Inferior parietal cortex (tissue), 1 donor: ENCODE results near the gene C17orf58.
"Not testable (repeated sequence)": the region's sequence is repeated elsewhere in the genome, so short reads cannot be mapped to it uniquely, and the experiment has no call there.

Experiments
- DNase-seq: peaks from one replicate; pipeline ENCODE4 v3.0.0-alpha.2; 2016; ENCODE audit errors: extremely low spot score

Gene C17orf58

GRCh38 chr17:68004201-68004600 lies 7.9 kb upstream of the C17orf58 start:
- no peak for DNase-seq

- DNase-seq: no peak
Observed at GRCh38 chr17:67999291-67999911, 3.1 kb upstream of the C17orf58 start.

- no peak for DNase-seq
Observed at GRCh38 chr17:67998466-67998865, 2.2 kb upstream of the C17orf58 start.

GRCh38 chr17:67995570-67996263 lies 552 bp downstream of the C17orf58 start:
- peak; percentile 11 for DNase-seq

DNA sequence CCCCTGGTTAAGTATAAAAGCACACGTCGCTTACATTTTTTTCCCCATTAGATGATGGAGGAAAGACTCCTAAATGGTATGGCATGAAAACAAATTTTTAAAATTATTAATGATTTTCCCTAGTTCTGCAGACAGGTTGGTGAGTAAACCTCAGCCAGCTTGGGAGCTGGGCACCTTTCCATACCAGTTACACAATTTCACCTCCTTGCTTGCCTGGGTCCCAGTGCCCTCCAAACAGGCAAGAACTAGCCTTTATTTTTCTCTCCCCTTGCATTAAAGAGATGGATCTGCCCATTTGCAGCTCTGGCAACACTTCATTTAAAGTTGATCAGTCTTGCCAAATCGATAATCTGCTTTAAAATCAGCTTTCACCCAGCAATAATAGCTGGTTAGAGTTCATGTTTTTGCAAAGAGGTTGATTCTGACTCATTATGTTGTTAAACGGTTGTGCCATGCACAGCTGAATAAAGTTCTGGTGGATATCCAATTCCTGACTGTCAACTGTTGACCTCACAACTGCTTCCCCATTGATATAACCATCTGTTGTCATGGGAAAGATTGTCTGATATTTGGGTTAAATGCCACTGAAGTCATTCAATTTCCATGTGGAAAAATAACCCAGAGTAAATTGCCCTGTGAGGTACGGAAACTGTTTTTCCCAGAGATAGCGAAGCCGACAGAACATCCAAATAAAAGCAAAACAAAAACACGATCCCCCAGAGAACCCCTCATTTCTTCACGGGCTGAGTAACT lies 1.3 kb downstream of the C17orf58 start:
- peak; percentile 38 for DNase-seq

- DNase-seq: no peak
Observed at GRCh38 chr17:67993998-67994361, 2.3 kb downstream of the C17orf58 start.

DNA sequence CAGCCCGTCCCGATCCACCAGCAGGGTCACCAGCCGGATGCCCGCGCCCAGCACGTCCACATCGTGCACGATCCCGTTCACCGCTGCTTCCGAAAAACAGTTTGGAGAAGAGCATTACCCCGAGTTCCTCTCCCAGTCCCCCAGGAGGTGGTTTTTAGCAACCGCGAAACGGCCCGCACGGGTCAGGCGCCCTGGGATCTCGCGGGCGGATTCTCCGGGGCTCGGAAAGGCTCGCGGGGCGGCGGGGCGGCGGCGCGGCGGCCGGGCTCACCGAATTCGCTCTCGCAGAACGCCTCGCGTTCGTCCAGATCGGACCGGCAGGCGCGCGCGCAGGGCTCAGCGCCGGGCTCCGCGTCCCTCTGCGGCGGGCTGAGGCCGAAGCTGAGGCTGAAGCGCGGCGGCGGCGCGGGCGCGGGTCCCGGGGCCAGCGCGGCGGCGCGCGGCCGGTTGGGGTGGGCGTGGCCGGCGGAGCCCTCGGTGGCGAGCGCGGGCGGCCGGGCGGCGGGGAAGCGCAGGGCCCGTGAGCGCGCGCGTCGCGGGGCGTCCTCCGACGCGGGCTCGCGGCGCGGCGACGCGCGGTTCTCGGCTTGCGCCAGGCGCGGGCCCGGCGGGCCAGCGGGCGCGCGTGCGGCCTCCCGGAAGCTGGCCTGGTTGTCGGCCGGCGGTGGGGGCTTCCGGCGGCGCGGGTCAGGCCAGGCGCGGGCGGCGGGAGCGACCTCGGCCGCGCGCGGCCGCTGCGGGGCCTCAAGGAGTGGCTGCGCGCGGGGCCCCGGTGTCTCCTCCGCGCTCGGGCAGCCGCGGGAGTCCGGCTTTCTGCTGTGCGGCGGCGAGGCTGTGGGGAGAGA lies 2.9 kb downstream of the C17orf58 start:
- DNase-seq: peak; percentile 67

GRCh38 chr17:67992548-67993152 lies 3.6 kb downstream of the C17orf58 start:
- no peak for DNase-seq

GRCh38 chr17:67990909-67991308 lies 5.4 kb downstream of the C17orf58 start:
- no peak for DNase-seq

DNA sequence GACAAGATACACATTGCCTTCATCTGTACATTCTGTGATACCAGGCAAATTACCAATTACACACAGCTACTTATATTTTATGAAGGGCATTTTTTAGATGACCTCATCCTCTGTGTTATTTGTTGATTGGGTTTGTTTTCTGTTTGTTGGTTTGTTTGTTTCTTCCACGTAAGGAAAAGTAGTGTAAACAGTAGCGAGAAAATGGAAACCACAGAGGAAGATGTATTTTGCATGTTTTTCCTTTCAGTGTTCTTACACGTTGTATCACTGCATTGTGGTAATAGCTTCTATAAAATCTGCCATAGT lies 12.9 kb downstream of the C17orf58 start:
- no peak for DNase-seq

DNA sequence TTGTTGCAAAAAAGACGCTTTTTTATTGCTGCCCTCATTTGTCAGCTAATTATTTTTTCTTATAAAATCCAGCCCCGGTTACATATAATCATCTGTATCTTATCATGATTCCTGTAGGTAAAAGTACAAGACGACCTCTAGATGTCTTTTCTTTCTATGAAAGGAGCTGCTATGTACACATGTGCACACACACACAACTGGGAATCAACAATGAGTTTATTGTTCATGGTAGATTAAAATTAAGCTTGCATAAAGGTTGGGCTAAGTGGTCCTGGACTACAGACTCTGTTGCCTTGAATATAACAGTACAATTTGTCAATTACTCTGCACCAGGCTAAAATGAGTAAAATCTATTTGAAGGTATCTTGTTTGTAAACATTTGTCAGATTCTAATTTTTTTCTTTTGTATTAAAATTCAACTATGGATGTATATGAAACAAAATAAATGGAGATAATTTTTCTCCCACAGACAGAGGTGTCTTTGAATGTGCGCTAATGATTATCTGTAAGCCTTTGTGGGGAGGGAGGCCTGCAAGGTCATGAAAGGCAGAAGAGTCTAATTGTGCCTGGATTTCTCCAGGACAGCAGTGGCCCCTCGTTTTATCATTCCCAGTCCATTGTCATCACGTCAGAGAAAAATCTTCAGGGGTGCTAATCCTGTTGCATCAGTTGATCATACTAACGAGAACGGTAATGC lies 13.4 kb downstream of the C17orf58 start:
- DNase-seq: no peak

DNA sequence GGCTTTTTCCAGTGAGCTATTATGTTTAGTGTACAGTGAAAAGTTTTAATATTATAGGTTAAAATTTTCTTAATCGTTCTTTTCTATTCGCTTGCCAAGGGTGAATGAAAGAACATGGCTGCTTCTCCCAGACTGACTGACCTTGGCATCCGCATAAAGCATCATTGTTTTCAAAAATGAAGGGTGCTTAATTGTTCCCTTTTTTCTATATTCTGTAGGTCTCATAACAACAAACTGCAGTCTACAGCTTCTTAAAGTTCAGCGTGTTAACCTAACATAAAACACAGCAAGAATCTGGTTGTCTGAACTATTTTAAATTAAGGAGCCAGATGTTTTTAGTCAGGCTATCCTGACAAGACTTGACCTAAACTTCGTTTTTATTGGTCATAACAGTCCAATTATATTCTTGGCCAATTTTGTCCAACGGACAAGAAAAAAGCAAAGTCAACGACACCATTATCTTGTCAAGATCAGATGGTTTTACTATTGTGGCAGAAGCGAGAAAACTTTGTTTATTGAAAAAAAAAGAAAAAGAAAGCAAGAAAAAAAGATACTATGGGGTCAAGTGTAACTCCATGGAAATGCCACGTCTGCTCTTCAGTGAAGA lies 14.1 kb downstream of the C17orf58 start:
- DNase-seq: peak; percentile 43

GRCh38 chr17:67980883-67981282 lies 15.4 kb downstream of the C17orf58 start:
- DNase-seq: not testable (repeated sequence)

DNA sequence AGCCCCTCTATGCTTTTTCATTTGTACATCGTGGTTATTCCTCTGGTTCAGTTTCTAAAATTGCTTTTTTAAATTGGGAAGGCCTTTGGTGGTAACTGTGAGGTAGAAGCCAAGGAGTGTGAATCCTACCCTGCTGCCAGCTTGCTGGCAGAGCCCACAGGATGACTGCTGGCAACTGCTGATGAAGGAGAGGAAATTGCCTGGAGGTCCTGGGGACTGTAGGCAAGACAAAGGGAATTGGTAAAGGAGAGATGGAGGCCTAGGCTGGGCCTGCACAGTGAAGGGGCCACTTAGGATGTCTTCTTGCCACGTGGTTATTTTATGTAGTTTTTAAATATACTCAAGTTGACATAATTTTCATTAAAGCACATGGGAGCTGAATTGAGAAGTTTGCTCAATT lies 15.8 kb downstream of the C17orf58 start:
- DNase-seq: no peak

GRCh38 chr17:67976306-67976705 lies 20.0 kb downstream of the C17orf58 start:
- not testable (repeated sequence) for DNase-seq

DNA sequence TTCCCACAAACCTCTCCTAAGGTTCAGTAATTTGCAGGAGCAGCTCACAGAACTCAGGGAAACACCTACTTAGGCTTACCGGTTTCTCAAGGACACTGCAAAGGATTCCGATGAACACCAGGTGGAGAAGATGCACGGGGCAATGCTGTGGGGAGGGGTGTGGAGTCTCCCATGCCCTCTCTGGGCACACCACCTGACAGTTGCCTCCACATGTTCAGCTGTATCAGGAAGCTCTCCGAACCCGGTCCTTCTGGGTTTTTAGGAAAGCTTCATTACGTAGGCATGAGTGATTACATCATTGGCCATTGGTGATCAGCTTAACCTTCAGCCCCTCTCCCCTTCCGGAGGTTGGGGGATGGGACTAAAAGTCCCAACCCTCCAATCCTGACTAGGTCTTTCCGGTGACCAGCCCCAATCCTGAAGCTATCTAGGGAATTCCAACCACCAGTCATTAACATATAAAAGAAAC lies 21.6 kb downstream of the C17orf58 start:
- DNase-seq: no peak

- DNase-seq: no peak
Observed at GRCh38 chr17:67974185-67974584, 22.1 kb downstream of the C17orf58 start.

GRCh38 chr17:67970783-67971182 lies 25.5 kb downstream of the C17orf58 start:
- no peak for DNase-seq

GRCh38 chr17:67963145-67963572 lies 33.1 kb downstream of the C17orf58 start:
- DNase-seq: peak; percentile 88

DNA sequence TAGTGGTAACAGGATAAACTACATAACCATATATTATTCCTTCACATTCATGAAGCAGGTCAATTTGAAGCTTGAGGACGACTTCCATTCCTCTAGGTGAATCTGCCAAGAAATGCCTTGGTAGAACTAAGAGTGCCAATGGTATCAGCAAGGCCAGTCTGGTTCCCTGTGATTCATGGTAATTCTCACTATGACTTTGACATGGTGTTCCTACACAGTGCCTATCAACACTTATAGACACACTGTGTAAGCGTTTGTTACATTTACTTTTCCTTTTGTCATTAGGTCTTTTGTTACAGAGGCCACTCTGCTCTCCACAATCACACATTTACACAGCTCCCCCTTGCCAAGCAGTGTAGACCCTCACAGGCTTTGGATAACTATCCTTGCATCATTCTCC lies 34.1 kb downstream of the C17orf58 start:
- not testable (repeated sequence) for DNase-seq
